ENCODE measurements around the gene PRKAR1B.

Gene PRKAR1B

DNA sequence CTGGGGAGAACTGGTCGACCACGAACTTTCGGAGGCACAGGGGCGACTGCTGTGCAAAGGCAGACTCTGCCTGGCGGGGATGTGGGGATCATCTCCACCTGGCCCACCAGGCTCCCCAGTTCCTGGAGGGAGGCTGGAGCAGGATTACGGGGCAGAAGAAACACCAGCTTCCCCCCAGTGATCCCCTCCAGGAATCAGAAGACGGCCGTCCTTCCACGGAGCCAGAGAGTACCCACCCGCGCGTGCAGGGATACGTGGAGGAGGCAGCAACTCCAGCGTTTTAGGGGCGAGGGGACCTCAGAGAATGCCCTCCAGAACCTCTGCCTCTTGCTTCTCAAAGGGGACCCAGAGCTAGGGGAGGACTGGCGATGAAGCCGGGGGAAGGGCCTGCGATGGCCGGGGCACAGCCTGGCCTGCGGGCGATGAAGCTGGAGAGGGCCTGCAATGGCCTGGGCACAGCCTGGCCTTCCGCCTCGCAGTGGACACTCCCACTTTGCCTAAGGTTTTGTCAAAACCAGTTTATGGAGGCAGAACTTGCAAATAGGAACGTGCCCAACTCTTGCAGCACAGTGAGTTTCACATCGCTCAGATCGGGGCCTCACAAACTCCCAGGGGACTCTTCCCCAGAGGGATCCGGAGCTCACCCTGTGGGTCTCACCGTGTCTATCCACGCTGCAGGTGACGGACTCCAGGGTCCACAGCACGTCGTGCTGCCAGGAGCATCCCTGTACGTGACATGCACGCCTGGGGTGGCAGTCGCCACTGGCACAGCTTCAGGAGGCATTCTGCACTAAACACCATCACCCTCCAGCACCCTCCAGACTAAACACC, 129.5 kb downstream of the PRKAR1B start:
- Histone ChIP-seq H3K9me3 (ENCODE audit: control insufficient read depth, insufficient read depth, low read depth, low read length) (no peaks in the 10 kb centered on the region), H3K4me3 (ENCODE audit: low read depth, low read length) (no peak overlapping the region), H3K27ac (ENCODE audit: low read depth, low read length) (no peak overlapping the region), H3K9ac (ENCODE audit: low read length) (no peak overlapping the region), H3K36me3 (ENCODE audit: control insufficient read depth, insufficient read depth, low read length) (peaks cover 5% of the 10 kb centered on the region; the same call in 1 of the 2 replicates), H3K4me1 (ENCODE audit: control insufficient read depth, insufficient read depth, low read length) (peaks cover 7% of the 10 kb centered on the region; the same call in 1 of the 2 replicates), H3K27me3 (ENCODE audit: control insufficient read depth, insufficient read depth, low read length) (no peaks in the 10 kb centered on the region)

DNA sequence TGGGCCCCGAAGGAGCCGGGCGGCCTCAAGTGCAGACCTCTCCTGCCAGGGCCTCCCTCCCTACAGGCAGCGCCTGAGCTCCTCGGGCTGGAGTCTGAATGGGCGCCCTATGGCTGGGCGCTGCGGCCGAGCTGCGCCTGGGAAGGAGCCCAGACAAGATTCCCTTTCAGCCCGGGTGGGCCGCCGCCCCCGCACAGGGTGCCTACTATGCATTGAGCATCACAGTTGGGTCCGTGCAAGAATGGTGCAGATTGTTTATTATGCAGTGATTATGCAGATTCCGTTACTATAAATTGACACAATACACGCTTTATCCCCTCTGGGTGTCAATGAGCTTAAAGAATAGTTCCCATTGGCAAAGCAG, 130.3 kb downstream of the PRKAR1B start:
- H3K36me3 ChIP-seq (ENCODE audit: control insufficient read depth, insufficient read depth, low read length) = peaks cover 5% of the 10 kb centered on the region; the same call in 1 of the 2 replicates
- H3K4me3 ChIP-seq (ENCODE audit: low read depth, low read length) = no peak overlapping the region
- H3K27ac ChIP-seq (ENCODE audit: low read depth, low read length) = no peak overlapping the region
- H3K27me3 ChIP-seq (ENCODE audit: control insufficient read depth, insufficient read depth, low read length) = no peaks in the 10 kb centered on the region
- H3K9me3 ChIP-seq (ENCODE audit: control insufficient read depth, insufficient read depth, low read depth, low read length) = no peaks in the 10 kb centered on the region
- H3K9ac ChIP-seq (ENCODE audit: low read length) = no peak overlapping the region
- H3K4me1 ChIP-seq (ENCODE audit: control insufficient read depth, insufficient read depth, low read length) = no peaks in the 10 kb centered on the region

DNA sequence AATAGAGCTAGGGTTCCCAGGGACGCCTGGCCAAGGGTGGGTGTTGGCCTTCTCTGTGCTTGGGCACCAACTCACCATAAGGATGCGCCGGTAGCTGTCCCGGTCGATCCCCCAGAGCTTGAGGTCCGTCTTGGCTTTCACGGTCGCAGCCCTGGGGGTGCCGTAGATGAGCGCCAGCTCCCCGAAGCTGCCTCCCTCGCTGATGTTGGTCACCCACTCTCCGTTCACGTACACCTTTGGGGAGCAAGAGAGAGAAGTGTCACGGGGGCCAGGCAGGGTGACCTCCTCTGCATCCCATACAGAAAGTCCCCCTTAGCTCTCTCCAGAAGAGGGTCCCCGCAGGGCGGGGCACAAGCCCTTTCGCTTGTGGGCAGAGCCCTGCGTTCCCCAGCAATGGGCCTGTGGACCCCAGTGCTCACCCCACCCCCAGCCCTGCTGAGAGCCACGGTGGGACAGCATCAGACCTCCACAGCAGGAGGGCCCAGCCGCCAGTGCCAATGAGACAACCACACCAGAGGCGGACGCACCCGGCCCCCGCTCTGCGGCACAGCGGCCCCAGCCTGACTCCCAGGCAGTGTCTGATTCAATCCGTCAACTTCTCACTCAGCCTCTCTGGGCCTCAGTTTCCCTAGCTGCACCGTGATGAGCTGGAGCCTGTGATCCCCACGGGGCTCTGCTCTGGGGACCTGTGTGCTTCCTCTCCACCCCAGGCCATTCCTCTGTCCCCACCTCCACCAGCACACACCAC, 130.8 kb downstream of the PRKAR1B start:
- H3K4me3 ChIP-seq (ENCODE audit: low read depth, low read length) = no peak overlapping the region
- no peaks in the 10 kb centered on the region for H3K4me1 ChIP-seq (ENCODE audit: control insufficient read depth, insufficient read depth, low read length)
- H3K36me3 ChIP-seq (ENCODE audit: control insufficient read depth, insufficient read depth, low read length) = peaks cover 5% of the 10 kb centered on the region; the same call in 1 of the 2 replicates
- no peak overlapping the region for H3K27ac ChIP-seq (ENCODE audit: low read depth, low read length)
- no peaks in the 10 kb centered on the region for H3K27me3 ChIP-seq (ENCODE audit: control insufficient read depth, insufficient read depth, low read length)
- no peak overlapping the region for H3K9ac ChIP-seq (ENCODE audit: low read length)
- H3K9me3 ChIP-seq (ENCODE audit: control insufficient read depth, insufficient read depth, low read depth, low read length) = no peaks in the 10 kb centered on the region

DNA sequence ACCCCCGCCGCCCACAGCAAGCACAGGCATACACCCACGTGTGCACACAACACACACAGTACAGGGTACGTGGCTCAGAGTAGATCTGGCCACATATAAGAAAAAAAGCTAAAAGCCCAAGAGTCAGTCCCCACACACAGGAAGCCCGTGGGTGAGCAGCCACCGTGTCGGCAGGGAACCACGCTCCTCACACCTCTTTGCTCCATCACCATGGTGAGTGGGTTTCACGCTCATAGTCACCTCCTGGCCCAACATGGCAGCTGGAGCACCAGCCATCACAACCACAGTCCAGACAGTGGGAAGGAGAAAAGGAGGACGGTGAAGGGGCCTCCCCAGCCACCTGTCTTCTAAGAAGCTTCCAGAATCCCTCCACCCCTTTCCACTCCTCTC, 131.5 kb downstream of the PRKAR1B start:
- Histone ChIP-seq H3K4me3 (ENCODE audit: low read depth, low read length) (no peak overlapping the region), H3K27ac (ENCODE audit: low read depth, low read length) (no peak overlapping the region), H3K36me3 (ENCODE audit: control insufficient read depth, insufficient read depth, low read length) (peaks cover 5% of the 10 kb centered on the region; the same call in 1 of the 2 replicates), H3K27me3 (ENCODE audit: control insufficient read depth, insufficient read depth, low read length) (no peaks in the 10 kb centered on the region), H3K9me3 (ENCODE audit: control insufficient read depth, insufficient read depth, low read depth, low read length) (no peaks in the 10 kb centered on the region), H3K4me1 (ENCODE audit: control insufficient read depth, insufficient read depth, low read length) (no peaks in the 10 kb centered on the region), H3K9ac (ENCODE audit: low read length) (no peak overlapping the region)

DNA sequence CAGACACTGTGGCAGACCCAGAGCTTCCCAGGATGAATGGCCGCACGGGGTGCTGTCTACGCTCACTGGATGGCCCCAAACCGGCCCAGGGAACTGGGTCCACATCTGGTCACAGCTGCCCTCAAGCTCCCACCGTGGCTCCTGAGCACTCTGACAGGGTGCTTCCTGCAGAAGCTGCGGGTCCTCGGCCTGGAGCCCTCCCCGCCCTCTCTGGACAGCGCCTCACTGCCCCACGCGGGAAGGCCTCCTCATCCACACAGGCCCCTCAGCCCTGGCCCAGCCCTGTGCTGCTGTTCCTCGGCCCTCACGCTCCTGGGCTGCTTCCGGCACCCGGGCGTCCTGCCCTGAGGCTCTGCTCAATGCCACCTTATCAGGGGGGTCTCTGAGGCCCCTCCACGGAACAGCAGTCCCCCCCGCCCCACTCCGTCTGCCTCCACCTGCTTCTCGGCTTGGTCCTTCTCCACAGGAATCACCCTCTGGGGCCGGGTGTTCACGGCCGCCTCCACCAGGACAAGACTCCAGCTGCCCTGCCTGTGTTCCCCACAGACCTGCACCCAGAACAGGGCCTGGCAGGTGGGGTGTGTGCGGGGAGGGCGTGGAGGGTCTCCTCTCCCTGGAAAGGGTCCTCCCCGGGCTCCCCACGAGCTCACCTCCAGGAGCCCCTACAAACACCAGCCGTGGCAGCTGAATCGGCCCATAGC, 132.0 kb downstream of the PRKAR1B start:
- H3K27me3 ChIP-seq (ENCODE audit: control insufficient read depth, insufficient read depth, low read length) = no peaks in the 10 kb centered on the region
- H3K4me1 ChIP-seq (ENCODE audit: control insufficient read depth, insufficient read depth, low read length) = no peaks in the 10 kb centered on the region
- no peak overlapping the region for H3K27ac ChIP-seq (ENCODE audit: low read depth, low read length)
- H3K9ac ChIP-seq (ENCODE audit: low read length) = no peak overlapping the region
- peaks cover 5% of the 10 kb centered on the region; the same call in 1 of the 2 replicates for H3K36me3 ChIP-seq (ENCODE audit: control insufficient read depth, insufficient read depth, low read length)
- H3K4me3 ChIP-seq (ENCODE audit: low read depth, low read length) = no peak overlapping the region
- no peaks in the 10 kb centered on the region for H3K9me3 ChIP-seq (ENCODE audit: control insufficient read depth, insufficient read depth, low read depth, low read length)

DNA sequence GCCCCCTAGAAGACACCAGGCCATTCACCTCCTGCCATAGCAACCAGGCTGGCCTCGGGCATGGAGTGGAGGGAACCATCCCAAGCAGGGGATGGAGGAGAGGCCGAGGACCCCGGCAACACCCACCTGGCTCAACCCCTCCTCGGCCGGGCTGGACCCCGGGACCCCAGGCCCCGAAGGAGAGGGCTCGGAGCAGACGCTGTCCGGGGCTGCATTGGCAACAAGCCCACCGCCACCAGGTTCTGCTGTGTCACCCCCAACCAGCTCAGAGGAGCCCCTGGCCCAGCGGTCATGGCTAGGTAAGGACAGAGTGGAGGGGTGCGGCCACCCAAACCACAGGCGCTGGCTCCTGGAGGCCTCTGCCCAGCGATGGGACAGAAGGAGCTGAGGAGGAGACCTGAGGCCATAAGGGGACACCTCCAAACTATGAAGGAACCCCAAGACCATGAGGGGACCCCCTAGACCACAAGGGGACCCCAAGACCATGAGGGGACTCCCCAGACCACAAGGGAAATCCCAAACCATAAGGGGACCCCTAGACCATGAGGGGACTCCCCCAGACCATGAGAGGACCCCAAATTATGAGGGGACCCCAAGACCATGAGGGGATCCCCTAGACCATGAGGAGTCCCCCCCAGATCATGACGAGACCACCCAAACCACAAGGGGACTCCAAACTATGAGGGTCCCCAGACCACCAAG, 132.7 kb downstream of the PRKAR1B start:
- H3K9ac ChIP-seq (ENCODE audit: low read length) = no peak overlapping the region
- no peaks in the 10 kb centered on the region for H3K9me3 ChIP-seq (ENCODE audit: control insufficient read depth, insufficient read depth, low read depth, low read length)
- H3K27me3 ChIP-seq (ENCODE audit: control insufficient read depth, insufficient read depth, low read length) = no peaks in the 10 kb centered on the region
- H3K4me3 ChIP-seq (ENCODE audit: low read depth, low read length) = no peak overlapping the region
- H3K4me1 ChIP-seq (ENCODE audit: control insufficient read depth, insufficient read depth, low read length) = no peaks in the 10 kb centered on the region
- H3K36me3 ChIP-seq (ENCODE audit: control insufficient read depth, insufficient read depth, low read length) = peaks cover 5% of the 10 kb centered on the region; the same call in 1 of the 2 replicates
- H3K27ac ChIP-seq (ENCODE audit: low read depth, low read length) = 0 out of 2 replicates have a peak overlapping the region, but pooled peaks have one; percentile 38

DNA sequence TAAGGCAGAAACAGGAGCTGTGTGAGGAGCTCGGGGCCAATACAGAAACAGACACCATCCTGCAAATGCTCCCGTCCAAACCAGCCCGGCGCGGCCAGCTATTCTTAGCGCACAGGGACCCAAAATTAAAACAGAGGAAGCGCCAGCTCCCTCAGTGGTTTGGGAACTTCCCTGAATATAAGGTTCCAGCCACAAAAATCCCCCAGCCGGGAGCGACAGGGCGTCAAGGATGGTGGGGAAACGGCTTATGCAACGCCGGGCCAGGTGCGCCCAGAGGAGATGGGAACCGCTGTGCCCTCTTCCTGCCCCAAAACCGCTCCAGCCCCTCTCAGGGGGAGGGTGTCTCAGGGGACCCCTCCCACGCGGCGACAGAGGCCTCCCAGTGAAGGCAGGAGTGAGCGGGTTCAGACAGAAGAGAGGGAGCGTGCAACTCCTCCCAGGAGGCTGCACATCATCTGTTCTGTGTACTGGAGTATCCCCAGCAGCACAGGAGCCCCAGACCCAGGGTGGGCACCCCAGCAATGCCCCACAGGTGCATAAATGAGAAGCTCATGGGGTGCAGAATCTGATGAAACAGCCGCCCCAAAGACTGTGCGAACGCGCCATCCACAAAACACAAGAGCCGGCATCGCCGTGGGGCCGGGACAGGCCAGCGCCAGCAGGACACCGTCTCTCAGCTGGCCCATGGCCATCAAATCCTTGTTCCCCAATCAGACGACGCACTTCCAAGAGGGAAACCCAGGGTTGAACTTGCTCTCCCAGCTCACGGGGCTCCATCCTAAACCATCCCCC, 133.6 kb downstream of the PRKAR1B start:
- H3K4me3 ChIP-seq (ENCODE audit: low read depth, low read length) = no peak overlapping the region
- peak overlapping the region; percentile 38; the same call in 1 of the 2 replicates for H3K27ac ChIP-seq (ENCODE audit: low read depth, low read length)
- H3K36me3 ChIP-seq (ENCODE audit: control insufficient read depth, insufficient read depth, low read length) = peaks cover 13% of the 10 kb centered on the region
- no peaks in the 10 kb centered on the region for H3K27me3 ChIP-seq (ENCODE audit: control insufficient read depth, insufficient read depth, low read length)
- no peak overlapping the region for H3K9ac ChIP-seq (ENCODE audit: low read length)
- no peaks in the 10 kb centered on the region for H3K9me3 ChIP-seq (ENCODE audit: control insufficient read depth, insufficient read depth, low read depth, low read length)
- no peaks in the 10 kb centered on the region for H3K4me1 ChIP-seq (ENCODE audit: control insufficient read depth, insufficient read depth, low read length)

- Histone ChIP-seq H3K4me1 (ENCODE audit: control insufficient read depth, insufficient read depth, low read length) (no peaks in the 10 kb centered on the region), H3K9ac (ENCODE audit: low read length) (no peak overlapping the region), H3K9me3 (ENCODE audit: control insufficient read depth, insufficient read depth, low read depth, low read length) (no peaks in the 10 kb centered on the region), H3K36me3 (ENCODE audit: control insufficient read depth, insufficient read depth, low read length) (peaks cover 18% of the 10 kb centered on the region), H3K27ac (ENCODE audit: low read depth, low read length) (0 out of 2 replicates have a peak overlapping the region, but pooled peaks have one; percentile 48), H3K4me3 (ENCODE audit: low read depth, low read length) (no peak overlapping the region), H3K27me3 (ENCODE audit: control insufficient read depth, insufficient read depth, low read length) (no peaks in the 10 kb centered on the region)
Observed at GRCh38 chr7:591856-592628, 135.0 kb downstream of the PRKAR1B start.

DNA sequence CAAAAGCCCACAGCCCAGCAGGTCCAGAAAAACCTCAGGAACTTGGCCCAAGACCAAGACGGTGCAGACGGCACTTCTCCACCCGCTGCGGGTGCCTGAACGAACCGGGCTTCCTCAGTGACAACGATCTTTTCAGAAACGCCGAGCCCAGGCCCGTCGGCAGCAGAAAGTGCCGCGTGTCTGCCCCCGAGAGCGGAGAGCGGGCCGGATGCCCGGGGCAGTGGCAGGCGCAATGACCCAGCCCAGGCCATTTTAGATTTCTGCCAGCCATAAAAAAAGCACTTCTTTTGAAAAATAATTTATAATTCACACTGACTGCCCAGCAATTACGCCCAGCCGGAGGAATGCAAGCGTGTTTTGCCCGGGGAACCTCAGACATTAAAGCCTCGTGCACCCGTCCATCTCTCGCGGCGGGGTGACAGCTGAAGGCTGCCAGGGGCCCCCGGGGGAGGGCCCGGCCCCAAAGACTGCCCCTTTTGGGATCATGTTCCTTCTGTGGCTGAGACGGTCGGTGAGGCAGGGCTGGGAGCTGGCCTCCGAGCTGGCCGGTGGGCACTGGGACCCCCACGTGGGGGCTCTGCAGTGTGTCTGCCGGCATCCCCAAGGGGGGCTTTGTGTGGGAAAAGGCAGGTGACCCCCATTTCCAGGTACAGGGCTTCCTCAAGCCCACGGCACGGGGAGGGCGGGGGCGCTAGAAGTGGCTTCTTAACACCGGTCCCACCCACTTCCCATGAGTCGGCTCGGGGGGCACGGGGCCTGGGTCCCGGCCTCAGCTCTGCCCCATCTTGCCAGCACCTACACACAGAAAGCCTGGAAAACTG, 136.1 kb downstream of the PRKAR1B start:
- H3K36me3 ChIP-seq (ENCODE audit: control insufficient read depth, insufficient read depth, low read length) = peaks cover 19% of the 10 kb centered on the region
- H3K9ac ChIP-seq (ENCODE audit: low read length) = no peak overlapping the region
- no peaks in the 10 kb centered on the region for H3K9me3 ChIP-seq (ENCODE audit: control insufficient read depth, insufficient read depth, low read depth, low read length)
- H3K27ac ChIP-seq (ENCODE audit: low read depth, low read length) = no peak overlapping the region
- H3K4me3 ChIP-seq (ENCODE audit: low read depth, low read length) = no peak overlapping the region
- no peaks in the 10 kb centered on the region for H3K27me3 ChIP-seq (ENCODE audit: control insufficient read depth, insufficient read depth, low read length)
- no peaks in the 10 kb centered on the region for H3K4me1 ChIP-seq (ENCODE audit: control insufficient read depth, insufficient read depth, low read length)

Measured in HUES6 (cell line).